Neural crest cell (in vitro differentiated cells): ENCODE results near the gene TAF6. TPM values are rescaled to one million over a fixed set of nuclear protein-coding genes. Genes with fewer than 3 reads are reported as not detected.

Source experiments
- DNase-seq: peaks from one replicate; pipeline ENCODE4 v3.0.0; 2021; ENCODE audit warnings: low read depth, mixed read lengths, low spot score
- H3K27ac Mint-ChIP-seq: one replicate; pipeline ENCODE4 v1.8.0; 2021; ENCODE audit warnings: mild to moderate bottlenecking, mixed read lengths; ENCODE audit not compliant: unreplicated experiment
- H3K27me3 Mint-ChIP-seq: 2 replicates; pipeline ENCODE4 v1.8.0; 2021; ENCODE audit warnings: low read depth, mild to moderate bottlenecking, mixed read lengths
- H3K36me3 Mint-ChIP-seq: 2 replicates; pipeline ENCODE4 v1.8.0; 2021; ENCODE audit warnings: low read depth, mild to moderate bottlenecking, mixed read lengths
- H3K4me1 Mint-ChIP-seq: 2 replicates; pipeline ENCODE4 v1.8.0; 2021; ENCODE audit warnings: mixed read lengths
- H3K4me3 Mint-ChIP-seq: one replicate; pipeline ENCODE4 v1.8.0; 2021; ENCODE audit warnings: mild to moderate bottlenecking, mixed read lengths
- H3K9me3 Mint-ChIP-seq: 2 replicates; pipeline ENCODE4 v1.8.0; 2021; ENCODE audit warnings: mixed read lengths
- total RNA-seq: library from RNA; stranded (reverse); gene quantifications from 2 replicates; pipeline ENCODE4 v1.2.1, GENCODE V29; 2021
- TF ChIP-seq, protein P1 (sequence below): fragments of 200-600 bp; sonication (generic); conservative IDR thresholded peaks from 2 replicates; pipeline ENCODE4 v1.5.0; 2021; ENCODE audit warnings: antibody characterized with exemption, mild to moderate bottlenecking

TAF6 gene
- total RNA-seq, 1 donor from 2014 or later: 88.9 TPM

DNA sequence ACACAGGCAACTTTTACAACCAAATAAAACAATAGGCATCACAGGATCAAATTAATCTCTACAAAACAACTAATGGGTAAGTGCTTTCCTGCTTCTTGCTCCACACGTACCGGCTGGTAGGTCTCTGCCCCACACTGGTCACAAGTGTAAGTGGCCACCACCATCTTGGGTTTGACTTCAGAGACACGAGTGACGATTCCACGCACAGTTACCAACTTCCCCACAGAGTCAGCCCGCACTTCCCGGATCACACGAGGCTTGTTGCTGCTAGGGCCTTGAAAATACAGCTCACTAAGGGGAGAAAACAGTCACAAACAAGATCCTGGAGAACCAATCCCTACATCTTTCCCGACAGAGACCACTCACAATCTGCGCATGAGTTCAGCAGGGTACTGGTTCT is 20.2 kb downstream of the TAF6 start:
- H3K36me3 Mint-ChIP-seq: peaks cover 53% of the 10 kb centered on the region
- H3K4me3 Mint-ChIP-seq: peak overlapping the region; percentile 99
- peaks cover 38% of the 10 kb centered on the region for H3K27me3 Mint-ChIP-seq
- H3K9me3 Mint-ChIP-seq: no peaks in the 10 kb centered on the region
- peak overlapping the region; percentile 96 for H3K27ac Mint-ChIP-seq
- no peak for DNase-seq
- peaks cover 63% of the 10 kb centered on the region for H3K4me1 Mint-ChIP-seq
- TF ChIP-seq, protein P1, sequence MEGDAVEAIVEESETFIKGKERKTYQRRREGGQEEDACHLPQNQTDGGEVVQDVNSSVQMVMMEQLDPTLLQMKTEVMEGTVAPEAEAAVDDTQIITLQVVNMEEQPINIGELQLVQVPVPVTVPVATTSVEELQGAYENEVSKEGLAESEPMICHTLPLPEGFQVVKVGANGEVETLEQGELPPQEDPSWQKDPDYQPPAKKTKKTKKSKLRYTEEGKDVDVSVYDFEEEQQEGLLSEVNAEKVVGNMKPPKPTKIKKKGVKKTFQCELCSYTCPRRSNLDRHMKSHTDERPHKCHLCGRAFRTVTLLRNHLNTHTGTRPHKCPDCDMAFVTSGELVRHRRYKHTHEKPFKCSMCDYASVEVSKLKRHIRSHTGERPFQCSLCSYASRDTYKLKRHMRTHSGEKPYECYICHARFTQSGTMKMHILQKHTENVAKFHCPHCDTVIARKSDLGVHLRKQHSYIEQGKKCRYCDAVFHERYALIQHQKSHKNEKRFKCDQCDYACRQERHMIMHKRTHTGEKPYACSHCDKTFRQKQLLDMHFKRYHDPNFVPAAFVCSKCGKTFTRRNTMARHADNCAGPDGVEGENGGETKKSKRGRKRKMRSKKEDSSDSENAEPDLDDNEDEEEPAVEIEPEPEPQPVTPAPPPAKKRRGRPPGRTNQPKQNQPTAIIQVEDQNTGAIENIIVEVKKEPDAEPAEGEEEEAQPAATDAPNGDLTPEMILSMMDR: no peak

DNA sequence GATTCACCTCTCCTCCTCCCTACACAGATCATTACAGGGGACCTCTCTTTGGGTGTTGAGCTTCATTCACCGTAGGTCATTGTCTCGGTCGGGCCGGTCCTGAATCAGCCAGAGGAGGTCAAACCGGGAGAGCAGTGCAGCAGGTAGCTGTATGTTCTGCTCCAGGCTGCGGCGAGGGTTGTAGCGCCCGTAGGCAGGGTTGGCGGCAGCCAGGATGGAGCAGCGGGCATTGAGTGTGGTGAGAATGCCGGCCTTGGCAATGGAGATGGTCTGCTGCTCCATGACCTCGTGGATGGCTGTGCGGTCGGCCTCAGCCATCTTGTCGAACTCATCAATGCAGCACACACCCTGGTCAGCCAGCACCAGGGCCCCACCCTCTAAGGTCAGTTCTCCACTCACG is 23.5 kb downstream of the TAF6 start:
- H3K9me3 Mint-ChIP-seq: no peaks in the 10 kb centered on the region
- TF ChIP-seq, protein P1: no peak
- H3K36me3 Mint-ChIP-seq: peaks cover 79% of the 10 kb centered on the region
- H3K4me1 Mint-ChIP-seq: peaks cover 72% of the 10 kb centered on the region
- peaks cover 55% of the 10 kb centered on the region for H3K27me3 Mint-ChIP-seq
- peak overlapping the region; percentile 99 for H3K4me3 Mint-ChIP-seq
- no peak overlapping the region for H3K27ac Mint-ChIP-seq
- no peak for DNase-seq

DNA sequence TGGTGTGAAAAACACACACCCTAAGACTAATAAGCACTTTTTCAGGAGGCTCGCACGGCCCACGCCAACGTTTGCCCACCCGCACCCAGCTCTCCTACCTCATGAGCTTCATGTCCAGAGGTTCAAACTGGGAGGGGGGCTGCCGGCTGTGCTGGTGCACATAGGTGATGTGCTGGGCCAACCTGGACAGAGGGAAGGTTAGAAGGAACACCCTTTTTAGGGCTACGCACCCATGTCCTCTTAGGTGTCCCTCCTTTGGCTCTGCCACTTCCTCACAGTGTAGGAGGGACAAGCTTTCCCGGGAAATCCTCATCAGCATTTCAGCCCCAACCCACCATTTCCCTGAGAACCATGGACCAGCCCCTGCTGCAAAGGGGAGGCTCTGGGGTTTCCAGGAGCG is 23.9 kb downstream of the TAF6 start:
- TF ChIP-seq, protein P1: no peak
- Mint-ChIP-seq H3K36me3 (peaks cover 79% of the 10 kb centered on the region), H3K4me3 (peak overlapping the region; percentile 99), H3K4me1 (peaks cover 75% of the 10 kb centered on the region), H3K27me3 (peaks cover 57% of the 10 kb centered on the region), H3K9me3 (no peaks in the 10 kb centered on the region), H3K27ac (no peak overlapping the region)
- DNase-seq: no peak

DNA sequence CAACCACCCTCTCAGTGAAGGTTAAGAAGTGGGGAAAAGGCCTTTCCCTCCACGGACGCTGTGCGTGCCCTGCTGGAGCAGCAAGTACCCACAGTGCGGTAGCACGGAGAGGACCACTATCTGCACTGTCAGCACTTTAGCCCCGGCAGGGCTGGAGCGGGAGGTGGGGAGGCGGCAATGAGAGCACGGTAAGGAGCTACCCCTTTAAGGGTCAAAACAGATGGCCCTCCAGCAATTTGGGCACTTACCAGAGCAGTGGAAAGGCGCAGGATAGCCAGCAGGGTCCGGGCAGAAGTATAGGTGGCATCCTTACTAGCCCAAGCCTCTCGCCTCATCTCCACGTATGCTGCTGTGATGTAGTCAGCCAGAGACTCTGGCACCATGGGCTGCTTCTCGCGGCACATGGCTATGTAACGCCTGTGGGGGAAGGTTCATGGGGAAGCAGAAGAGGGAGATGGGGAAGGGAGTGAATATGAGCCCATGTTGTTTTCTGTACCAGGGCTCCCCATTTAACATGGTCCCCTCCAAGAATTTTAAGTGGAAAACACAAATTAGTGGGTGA is 25.2 kb downstream of the TAF6 start:
- Mint-ChIP-seq H3K27me3 (peaks cover 59% of the 10 kb centered on the region), H3K36me3 (peaks cover 66% of the 10 kb centered on the region), H3K4me1 (peaks cover 71% of the 10 kb centered on the region), H3K4me3 (peak overlapping the region; percentile 99), H3K27ac (peak overlapping the region; percentile 92), H3K9me3 (no peaks in the 10 kb centered on the region)
- no peak for DNase-seq
- TF ChIP-seq, protein P1: no peak

DNA sequence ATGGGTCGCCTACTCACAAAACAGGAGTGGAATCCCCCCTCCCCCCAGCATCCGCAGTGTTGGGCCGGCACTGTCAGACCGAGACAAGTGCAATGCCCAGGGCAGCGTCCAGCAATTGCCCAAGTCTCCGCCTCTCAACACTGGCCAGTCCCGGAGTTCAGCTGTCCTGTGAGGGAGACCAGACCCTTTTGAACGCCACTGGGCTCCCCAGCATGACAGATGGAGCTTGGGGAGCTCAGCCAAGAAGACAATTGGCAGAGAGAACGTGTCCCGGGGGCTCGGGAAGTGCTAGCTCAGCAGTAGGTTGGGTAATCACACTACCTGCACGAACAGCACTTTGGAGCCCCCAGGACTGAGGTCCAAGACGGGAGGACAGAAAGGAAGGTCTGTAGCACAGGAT is 25.7 kb downstream of the TAF6 start:
- TF ChIP-seq, protein P1: no peak
- no peaks in the 10 kb centered on the region for H3K9me3 Mint-ChIP-seq
- H3K4me3 Mint-ChIP-seq: peak overlapping the region; percentile 99
- peak overlapping the region; percentile 92 for H3K27ac Mint-ChIP-seq
- H3K36me3 Mint-ChIP-seq: peaks cover 61% of the 10 kb centered on the region
- peaks cover 67% of the 10 kb centered on the region for H3K4me1 Mint-ChIP-seq
- H3K27me3 Mint-ChIP-seq: peaks cover 57% of the 10 kb centered on the region
- DNase-seq: no peak
